Measurements from ENCODE around the gene FBXO24. TPM values are rescaled to one million over a fixed set of nuclear protein-coding genes. Genes with fewer than 3 reads are reported as not detected.

FBXO24 gene
- polyA plus RNA-seq, 1 of the 3 experiments (the other 2 are of a cell fraction): 0.94 TPM

GRCh38 chr7:100584054-100584682 lies 2.0 kb upstream of the FBXO24 start:
- ChIA-PET CTCF (interaction anchor here (1.0 to 11.9 kb wide), 13 partner anchors 12 to 141 kb away, joined by 3 to 149 read pairs (median 7); partner anchors contain the start of genes GIGYF1, PCOLCE, POP7 and TSC22D4), POLR2A (interaction anchor here (2.5 to 4.3 kb wide), 2 partner anchors 13 to 18 kb away, joined by 19 to 63 read pairs; partner anchors contain the start of gene PCOLCE)
- H2AFZ ChIP-seq (ENCODE audit: low read depth): no peak overlapping the region
- H3K9ac ChIP-seq: 0 out of 2 replicates have a peak overlapping the region, but pooled peaks have one; percentile 21
- H3K4me1 ChIP-seq (ENCODE audit: control insufficient read depth in 1 of 2, insufficient read depth in 2 of 2, low read depth in 1 of 2, low read length in 1 of 2): peaks cover 6 to 15% of the 10 kb centered on the region in 2 experiments; a peak in 2 of 4 replicates
- 78% methylated on average over 15 of the region's 15 CpGs for WGBS (ENCODE audit: low lambda C conversion rate)
- no peak overlapping the region for H3K27ac ChIP-seq (ENCODE audit: low read depth in 2 of 2, low read length in 1 of 2)
- H3F3A ChIP-seq (replicated peaks; ENCODE audit: insufficient read depth): peaks cover 7% of the 10 kb centered on the region
- H3K9me2 ChIP-seq: no peaks in the 10 kb centered on the region
- H3K9me3 ChIP-seq: no peaks in the 10 kb centered on the region
- DNase-seq: no peak
- TF ChIP-seq, protein P1, sequence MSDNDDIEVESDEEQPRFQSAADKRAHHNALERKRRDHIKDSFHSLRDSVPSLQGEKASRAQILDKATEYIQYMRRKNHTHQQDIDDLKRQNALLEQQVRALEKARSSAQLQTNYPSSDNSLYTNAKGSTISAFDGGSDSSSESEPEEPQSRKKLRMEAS (IDR thresholded peaks at IDR 0.05; ENCODE audit: low read depth): no peak
- TF ChIP-seq GATA2 (CRISPR knock-in tag; IDR thresholded peaks at IDR 0.05): no peak
- TF ChIP-seq JUND (IDR thresholded peaks at IDR 0.05): no peak
- no peak for TF ChIP-seq FOXM1 (IDR thresholded peaks at IDR 0.05; ENCODE audit: low read depth)
- no peak for TF ChIP-seq IRF3 (IDR thresholded peaks at IDR 0.05; ENCODE audit: low read depth, low read length)
- TF ChIP-seq TCF12 (IDR thresholded peaks at IDR 0.05): no peak
- TF ChIP-seq REST (IDR thresholded peaks at IDR 0.05; ENCODE audit: low read depth, low read length): no peak
- no peak for TF ChIP-seq FOSL2 (IDR thresholded peaks at IDR 0.05; ENCODE audit: borderline replicate concordance, low read depth)
- peaks cover 10 to 19% of the 10 kb centered on the region in 2 experiments for H3K36me3 ChIP-seq (replicated peaks in 1 of 2; ENCODE audit: control insufficient read depth in 1 of 2, insufficient read depth in 2 of 2, low read length in 1 of 2)
- peak overlapping the region; percentile 83 to 89; a peak in 3 of 4 replicates for H3K4me3 ChIP-seq (ENCODE audit: low read depth in 2 of 2, low read length in 1 of 2)
- peak overlapping the region; percentile 97 for H3K4me2 ChIP-seq
- H4K20me1 ChIP-seq (ENCODE audit: insufficient read depth): peaks cover 32% of the 10 kb centered on the region
- no peaks in the 10 kb centered on the region for H3K27me3 ChIP-seq (ENCODE audit: insufficient read depth)
- peaks cover 33% of the 10 kb centered on the region for H3K79me2 ChIP-seq (ENCODE audit: insufficient read depth)
